Effector memory CD4-positive, alpha-beta T cell (primary cell): ENCODE measurements around the gene ARSK.

Experiments
- DNase-seq, 3 donors: peaks; one replicate each; pipeline ENCODE4 v3.0.0-alpha.2; 2020
- H3K27ac ChIP-seq: 2 replicates; pipeline ENCODE4 v1.7.0; 2013; ENCODE audit warnings: mild to moderate bottlenecking, low read length, moderate library complexity; ENCODE audit not compliant: insufficient read depth, poor library complexity, severe bottlenecking
- H3K27me3 ChIP-seq: replicated peaks from 2 replicates; pipeline ENCODE4 v1.7.0; 2013; ENCODE audit warnings: mild to moderate bottlenecking, low read length; ENCODE audit not compliant: insufficient read depth, control insufficient read depth, poor library complexity, severe bottlenecking
- H3K36me3 ChIP-seq: 2 replicates; pipeline ENCODE4 v1.7.0; 2013; ENCODE audit warnings: mild to moderate bottlenecking, low read length, moderate library complexity; ENCODE audit not compliant: control insufficient read depth, insufficient read depth
- H3K4me1 ChIP-seq: 2 replicates; pipeline ENCODE4 v1.7.0; 2013; ENCODE audit warnings: low read length, mild to moderate bottlenecking; ENCODE audit not compliant: control insufficient read depth, insufficient read depth, poor library complexity, severe bottlenecking
- H3K4me3 ChIP-seq: 2 replicates; pipeline ENCODE4 v1.7.0; 2013; ENCODE audit warnings: low read length, low read depth, mild to moderate bottlenecking; ENCODE audit not compliant: insufficient read depth, poor library complexity, severe bottlenecking
- H3K9me3 ChIP-seq: 2 replicates; pipeline ENCODE4 v1.7.0; 2013; ENCODE audit warnings: mild to moderate bottlenecking, low read length, moderate library complexity; ENCODE audit not compliant: control insufficient read depth

ARSK gene

DNA sequence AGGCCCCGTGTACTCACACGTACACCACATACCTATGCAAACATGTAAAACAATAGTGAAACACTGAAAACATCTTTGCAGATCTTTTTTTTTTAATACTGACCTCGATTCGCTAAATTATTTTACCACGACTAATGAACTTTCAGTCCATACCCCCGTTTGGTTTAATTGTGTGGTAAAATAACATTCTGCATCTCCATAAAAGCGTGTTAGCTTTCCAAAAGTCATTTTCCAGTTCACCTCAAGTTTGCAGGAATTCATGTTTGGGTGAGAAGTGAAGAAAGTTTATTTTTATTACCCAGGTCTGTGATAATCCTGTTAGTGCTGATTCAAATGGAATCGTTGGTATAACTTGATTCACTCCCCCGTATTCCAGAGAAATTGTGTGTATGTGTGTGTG lies 652 bp downstream of the ARSK start:
- Histone ChIP-seq H3K4me1 (peaks cover 13% of the 10 kb centered on the region), H3K27ac (peak overlapping the region; percentile 86), H3K4me3 (peak overlapping the region; percentile 84), H3K27me3 (no peaks in the 10 kb centered on the region), H3K36me3 (no peaks in the 10 kb centered on the region), H3K9me3 (no peaks in the 10 kb centered on the region)
- no peak for DNase-seq

DNA sequence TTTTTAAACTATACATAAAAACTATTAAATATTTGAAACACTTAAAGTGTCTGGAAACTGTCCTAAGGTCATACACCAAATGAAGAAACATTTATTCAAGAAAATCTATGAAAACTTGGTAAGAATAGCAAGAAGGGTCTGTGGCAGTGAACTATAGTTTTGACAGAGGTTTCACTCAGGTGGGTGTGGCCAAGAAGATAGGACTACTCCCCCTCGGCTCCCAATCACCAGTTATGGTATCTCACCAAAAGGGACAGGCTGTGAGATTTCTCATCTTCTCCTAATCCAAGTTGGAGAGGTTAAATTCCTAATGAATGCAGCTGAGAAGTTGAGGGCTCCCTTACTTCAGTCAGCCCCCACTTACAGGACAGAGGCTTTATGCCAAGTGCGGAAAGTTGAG lies 2.9 kb downstream of the ARSK start:
- no peaks in the 10 kb centered on the region for H3K9me3 ChIP-seq
- no peaks in the 10 kb centered on the region for H3K36me3 ChIP-seq
- peaks cover 13% of the 10 kb centered on the region for H3K4me1 ChIP-seq
- no peak for DNase-seq
- H3K27ac ChIP-seq: no peak overlapping the region
- H3K27me3 ChIP-seq: no peaks in the 10 kb centered on the region
- no peak overlapping the region for H3K4me3 ChIP-seq

DNA sequence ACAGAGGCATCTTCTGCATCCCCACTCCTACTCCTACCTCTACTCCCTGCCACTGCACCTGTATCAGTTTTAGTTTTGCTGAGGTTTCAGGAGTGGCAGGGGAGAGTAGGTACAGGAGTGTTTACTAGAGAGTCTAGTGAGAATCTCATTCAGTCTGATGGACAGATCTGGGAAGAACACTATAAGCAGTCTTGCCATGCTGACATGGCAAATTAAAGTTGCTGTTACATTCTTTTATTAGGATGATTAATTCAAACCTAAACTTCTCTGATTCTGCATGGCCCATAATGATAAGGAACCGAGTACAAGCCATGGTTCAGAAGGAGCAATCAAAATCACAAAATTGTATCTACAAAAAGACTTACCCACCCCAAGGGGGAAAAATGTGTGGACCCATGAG lies 7.4 kb downstream of the ARSK start:
- no peaks in the 10 kb centered on the region for H3K4me1 ChIP-seq
- no peak overlapping the region for H3K27ac ChIP-seq
- no peak for DNase-seq

DNA sequence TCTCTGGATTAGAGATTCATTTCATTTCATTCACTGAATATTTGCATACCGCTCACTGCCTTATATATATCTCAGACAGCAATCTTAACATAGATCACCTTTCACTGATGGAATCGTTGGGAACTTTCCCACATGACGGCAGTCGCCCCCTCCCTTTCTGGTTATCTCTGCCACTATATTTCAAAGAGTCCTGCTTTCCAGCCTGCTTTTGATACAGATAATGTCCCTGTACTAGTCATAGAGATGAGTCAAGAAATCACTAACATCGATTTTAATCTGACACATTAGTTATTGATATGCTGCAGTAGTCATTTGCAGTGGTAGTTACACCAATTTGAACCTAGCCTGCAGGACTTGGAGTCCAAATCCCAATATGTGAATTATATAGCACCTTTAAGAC lies 8.5 kb downstream of the ARSK start:
- DNase-seq: no peak
- Histone ChIP-seq H3K27me3 (no peaks in the 10 kb centered on the region), H3K9me3 (no peaks in the 10 kb centered on the region), H3K4me3 (no peak overlapping the region), H3K4me1 (no peaks in the 10 kb centered on the region), H3K27ac (no peak overlapping the region), H3K36me3 (peaks cover 13% of the 10 kb centered on the region)

More for the DNA sequence above, 7.4 kb downstream of the ARSK start:
- Histone ChIP-seq H3K27me3 (no peaks in the 10 kb centered on the region), H3K36me3 (peaks cover 10% of the 10 kb centered on the region), H3K4me3 (no peak overlapping the region), H3K9me3 (no peaks in the 10 kb centered on the region)

DNA sequence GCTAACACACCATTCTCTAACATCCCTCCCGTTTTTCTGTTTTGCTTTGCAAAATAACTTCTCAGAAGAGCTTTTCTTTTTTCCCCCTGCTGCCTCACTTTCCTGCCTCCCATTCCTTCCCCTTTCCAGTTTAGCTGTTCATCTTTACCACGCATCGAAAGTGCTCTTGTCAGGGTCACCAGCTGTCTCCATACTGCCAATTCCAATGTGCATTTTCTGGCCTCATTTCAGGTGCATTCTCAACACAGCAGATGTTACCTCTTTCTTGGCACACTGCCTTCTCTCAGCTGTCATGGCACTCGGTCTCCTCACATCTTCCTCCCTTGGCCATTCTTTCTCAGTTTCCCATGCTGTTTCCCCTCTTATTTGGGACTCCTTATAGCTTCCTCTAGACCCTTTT lies 9.5 kb downstream of the ARSK start:
- Histone ChIP-seq H3K4me3 (no peak overlapping the region), H3K4me1 (no peaks in the 10 kb centered on the region), H3K36me3 (peaks cover 18% of the 10 kb centered on the region), H3K9me3 (no peaks in the 10 kb centered on the region), H3K27me3 (no peaks in the 10 kb centered on the region), H3K27ac (no peak overlapping the region)
- DNase-seq: no peak

DNA sequence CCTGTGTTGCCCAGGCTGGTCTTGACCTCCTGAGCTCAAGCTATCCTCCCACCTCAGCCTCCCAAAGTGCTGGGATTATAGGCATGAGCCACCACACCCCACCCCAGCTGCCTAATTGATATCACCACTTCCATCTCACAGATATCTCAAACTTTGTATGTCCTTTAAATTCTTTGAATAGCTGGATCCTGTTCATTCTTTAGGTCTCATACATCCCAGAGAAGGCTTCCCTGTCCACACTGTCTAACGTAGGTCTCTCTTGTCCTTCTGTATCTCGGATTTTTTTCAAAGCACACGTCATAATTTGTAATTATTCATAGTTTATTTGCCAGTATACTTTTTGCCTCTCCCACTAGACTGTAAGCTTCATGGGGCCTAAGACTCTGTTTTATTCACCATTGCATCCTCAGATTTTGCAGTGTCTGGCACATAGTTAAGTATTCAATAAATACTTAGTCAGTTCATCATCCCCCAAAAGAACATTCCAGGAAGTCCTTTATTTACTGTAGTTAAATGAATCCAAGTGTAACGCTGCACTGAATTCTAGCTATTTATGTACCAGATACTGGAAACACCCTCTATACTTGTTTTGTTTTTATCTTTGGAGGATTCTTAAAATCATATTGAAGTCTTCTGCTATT lies 10.5 kb downstream of the ARSK start:
- H3K27ac ChIP-seq: no peak overlapping the region
- H3K4me3 ChIP-seq: no peak overlapping the region
- H3K36me3 ChIP-seq: peaks cover 18% of the 10 kb centered on the region
- H3K4me1 ChIP-seq: no peaks in the 10 kb centered on the region
- no peaks in the 10 kb centered on the region for H3K9me3 ChIP-seq
- no peak for DNase-seq
- no peaks in the 10 kb centered on the region for H3K27me3 ChIP-seq

DNA sequence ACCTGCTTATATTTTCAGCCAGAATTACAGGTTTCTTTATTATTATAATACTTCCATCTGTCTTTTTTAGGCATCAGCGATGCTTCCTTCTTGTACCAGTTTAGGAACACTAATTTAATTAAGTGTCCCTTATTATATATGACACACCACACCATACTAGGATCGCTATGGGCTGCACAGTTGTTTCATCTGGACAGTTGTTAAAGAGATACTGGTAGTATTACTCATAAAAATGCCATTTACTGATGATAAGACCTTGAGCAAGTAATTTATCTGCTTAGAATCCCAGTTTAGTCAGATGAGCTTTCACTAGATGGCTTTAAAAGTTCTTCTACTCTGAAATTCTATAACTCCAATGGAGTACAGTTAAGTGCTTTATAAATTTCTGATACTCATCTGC lies 17.1 kb downstream of the ARSK start:
- Histone ChIP-seq H3K4me1 (no peaks in the 10 kb centered on the region), H3K9me3 (no peaks in the 10 kb centered on the region), H3K27ac (no peak overlapping the region), H3K4me3 (no peak overlapping the region), H3K36me3 (peaks cover 13% of the 10 kb centered on the region), H3K27me3 (no peaks in the 10 kb centered on the region)
- DNase-seq: no peak

DNA sequence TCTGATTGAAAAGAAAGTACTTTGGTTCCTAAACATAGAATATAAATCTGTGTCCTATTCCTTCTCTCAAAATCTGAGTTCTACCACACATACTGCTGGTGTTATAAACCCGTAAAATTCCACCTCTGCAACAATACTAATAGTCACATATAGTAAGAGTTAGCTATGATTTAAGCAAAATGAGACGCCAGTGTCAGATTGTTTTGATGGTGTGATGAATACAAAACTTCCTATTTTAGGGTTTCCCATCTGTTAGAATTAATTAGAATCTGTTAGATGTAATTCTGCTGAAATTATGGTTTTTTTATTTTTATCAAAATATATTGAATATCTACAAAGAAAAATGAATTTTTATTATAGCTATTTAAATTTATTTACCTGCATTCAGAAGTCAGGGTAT lies 26.7 kb downstream of the ARSK start:
- Histone ChIP-seq H3K9me3 (no peaks in the 10 kb centered on the region), H3K36me3 (no peaks in the 10 kb centered on the region), H3K4me3 (no peak overlapping the region), H3K4me1 (no peaks in the 10 kb centered on the region), H3K27me3 (no peaks in the 10 kb centered on the region), H3K27ac (no peak overlapping the region)
- DNase-seq: no peak

DNA sequence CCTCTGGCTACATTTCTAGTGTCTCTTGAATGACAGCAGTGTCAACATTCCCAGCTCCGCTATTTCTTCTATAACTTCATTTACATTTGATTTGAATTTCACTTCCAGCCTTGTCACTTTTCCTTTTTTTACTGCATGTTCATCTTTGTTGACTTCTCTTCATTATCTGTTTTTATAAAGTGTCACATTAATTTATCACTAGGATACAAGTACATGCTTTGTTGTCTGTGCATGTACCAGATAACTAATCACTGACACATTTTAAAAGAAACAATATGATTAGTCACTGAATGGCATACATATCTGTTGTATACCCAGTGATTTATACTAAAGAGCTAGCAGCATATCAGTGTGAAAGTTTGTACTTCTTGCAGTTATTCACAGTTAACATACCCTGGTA lies 29.1 kb downstream of the ARSK start:
- DNase-seq: no peak
- Histone ChIP-seq H3K27ac (no peak overlapping the region), H3K27me3 (no peaks in the 10 kb centered on the region), H3K36me3 (no peaks in the 10 kb centered on the region), H3K4me3 (no peak overlapping the region), H3K4me1 (no peaks in the 10 kb centered on the region), H3K9me3 (no peaks in the 10 kb centered on the region)

DNA sequence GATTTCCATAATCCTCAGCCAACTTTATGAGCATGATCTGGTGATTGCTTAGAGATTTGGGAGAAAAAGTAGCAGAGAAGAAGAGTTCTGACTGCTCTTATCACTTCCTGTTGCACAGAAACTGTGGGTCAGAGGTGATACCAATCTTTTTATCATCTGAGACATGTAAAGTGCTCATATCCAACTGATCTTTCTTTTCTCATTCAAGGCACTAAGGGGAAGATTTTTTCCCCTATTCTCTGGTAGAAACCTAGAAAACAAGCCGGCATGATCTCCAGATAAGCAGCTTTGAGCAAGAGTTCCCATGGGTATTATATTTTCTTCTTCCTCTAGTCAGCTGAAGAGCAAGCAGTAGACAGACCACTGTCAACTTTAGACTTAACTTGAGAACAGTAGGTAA lies 36.0 kb downstream of the ARSK start:
- Histone ChIP-seq H3K27me3 (no peaks in the 10 kb centered on the region), H3K27ac (no peak overlapping the region)

More for the DNA sequence above, 36.0 kb downstream of the ARSK start:
- H3K9me3 ChIP-seq: no peaks in the 10 kb centered on the region
- no peak for DNase-seq
- peaks cover 6% of the 10 kb centered on the region for H3K4me1 ChIP-seq
- no peaks in the 10 kb centered on the region for H3K36me3 ChIP-seq
- no peak overlapping the region for H3K4me3 ChIP-seq
